ENCODE data around the gene KCNN1.
"Not testable (repeated sequence)": the region's sequence is repeated elsewhere in the genome, so short reads cannot be mapped to it uniquely, and the experiment has no call there.

KCNN1 gene

GRCh38 chr19:18027151-18027550 lies 60.2 kb downstream of the KCNN1 start:
- TF ChIP-seq CTCF (IDR thresholded peaks at IDR 0.05; ENCODE audit: insufficient read depth, missing control alignments) = no peak
- FAIRE-seq (no peak), DNase-seq (ENCODE audit: insufficient read length, low spot score) (no peak)

GRCh38 chr19:18029617-18030338 lies 62.9 kb downstream of the KCNN1 start:
- FAIRE-seq (no peak), DNase-seq (ENCODE audit: insufficient read length, low spot score) (no peak)

GRCh38 chr19:18031401-18031800 lies 64.5 kb downstream of the KCNN1 start:
- not testable (repeated sequence) for DNase-seq (ENCODE audit: insufficient read length, low spot score); FAIRE-seq

More at GRCh38 chr19:18029617-18030338, 62.9 kb downstream of the KCNN1 start:
- no peak for TF ChIP-seq CTCF (IDR thresholded peaks at IDR 0.05; ENCODE audit: insufficient read depth, missing control alignments)

- DNase-seq (ENCODE audit: insufficient read length, low spot score); FAIRE-seq: not testable (repeated sequence)
Measured at GRCh38 chr19:18032102-18032501, 65.2 kb downstream of the KCNN1 start.

GRCh38 chr19:18041054-18041453 lies 74.1 kb downstream of the KCNN1 start:
- FAIRE-seq (no peak), DNase-seq (ENCODE audit: insufficient read length, low spot score) (no peak)
- no peak for TF ChIP-seq CTCF (IDR thresholded peaks at IDR 0.05; ENCODE audit: insufficient read depth, missing control alignments)

- TF ChIP-seq CTCF (IDR thresholded peaks at IDR 0.05; ENCODE audit: insufficient read depth, missing control alignments) = no peak
- DNase-seq (ENCODE audit: insufficient read length, low spot score) = no peak
- no peak for FAIRE-seq
Measured at GRCh38 chr19:18043676-18044075, 76.8 kb downstream of the KCNN1 start.

GRCh38 chr19:18044825-18045304 lies 78.0 kb downstream of the KCNN1 start:
- FAIRE-seq (no peak), DNase-seq (ENCODE audit: insufficient read length, low spot score) (peak; percentile 57)

More at GRCh38 chr19:18044825-18045304, 78.0 kb downstream of the KCNN1 start:
- no peak for TF ChIP-seq CTCF (IDR thresholded peaks at IDR 0.05; ENCODE audit: insufficient read depth, missing control alignments)
